Measurements from ENCODE around the gene COX8C. TPM values are rescaled to one million over a fixed set of nuclear protein-coding genes. Genes with fewer than 3 reads are reported as not detected.

Gene COX8C
- total and polyA plus RNA-seq, 2 of the 8 experiments (the other 6 are each of a cell fraction or from before 2014, with no cell fraction given), result not detected

GRCh38 chr14:93343797-93344196 lies 3.2 kb upstream of the COX8C start (continued):
- TF ChIP-seq, protein P1, sequence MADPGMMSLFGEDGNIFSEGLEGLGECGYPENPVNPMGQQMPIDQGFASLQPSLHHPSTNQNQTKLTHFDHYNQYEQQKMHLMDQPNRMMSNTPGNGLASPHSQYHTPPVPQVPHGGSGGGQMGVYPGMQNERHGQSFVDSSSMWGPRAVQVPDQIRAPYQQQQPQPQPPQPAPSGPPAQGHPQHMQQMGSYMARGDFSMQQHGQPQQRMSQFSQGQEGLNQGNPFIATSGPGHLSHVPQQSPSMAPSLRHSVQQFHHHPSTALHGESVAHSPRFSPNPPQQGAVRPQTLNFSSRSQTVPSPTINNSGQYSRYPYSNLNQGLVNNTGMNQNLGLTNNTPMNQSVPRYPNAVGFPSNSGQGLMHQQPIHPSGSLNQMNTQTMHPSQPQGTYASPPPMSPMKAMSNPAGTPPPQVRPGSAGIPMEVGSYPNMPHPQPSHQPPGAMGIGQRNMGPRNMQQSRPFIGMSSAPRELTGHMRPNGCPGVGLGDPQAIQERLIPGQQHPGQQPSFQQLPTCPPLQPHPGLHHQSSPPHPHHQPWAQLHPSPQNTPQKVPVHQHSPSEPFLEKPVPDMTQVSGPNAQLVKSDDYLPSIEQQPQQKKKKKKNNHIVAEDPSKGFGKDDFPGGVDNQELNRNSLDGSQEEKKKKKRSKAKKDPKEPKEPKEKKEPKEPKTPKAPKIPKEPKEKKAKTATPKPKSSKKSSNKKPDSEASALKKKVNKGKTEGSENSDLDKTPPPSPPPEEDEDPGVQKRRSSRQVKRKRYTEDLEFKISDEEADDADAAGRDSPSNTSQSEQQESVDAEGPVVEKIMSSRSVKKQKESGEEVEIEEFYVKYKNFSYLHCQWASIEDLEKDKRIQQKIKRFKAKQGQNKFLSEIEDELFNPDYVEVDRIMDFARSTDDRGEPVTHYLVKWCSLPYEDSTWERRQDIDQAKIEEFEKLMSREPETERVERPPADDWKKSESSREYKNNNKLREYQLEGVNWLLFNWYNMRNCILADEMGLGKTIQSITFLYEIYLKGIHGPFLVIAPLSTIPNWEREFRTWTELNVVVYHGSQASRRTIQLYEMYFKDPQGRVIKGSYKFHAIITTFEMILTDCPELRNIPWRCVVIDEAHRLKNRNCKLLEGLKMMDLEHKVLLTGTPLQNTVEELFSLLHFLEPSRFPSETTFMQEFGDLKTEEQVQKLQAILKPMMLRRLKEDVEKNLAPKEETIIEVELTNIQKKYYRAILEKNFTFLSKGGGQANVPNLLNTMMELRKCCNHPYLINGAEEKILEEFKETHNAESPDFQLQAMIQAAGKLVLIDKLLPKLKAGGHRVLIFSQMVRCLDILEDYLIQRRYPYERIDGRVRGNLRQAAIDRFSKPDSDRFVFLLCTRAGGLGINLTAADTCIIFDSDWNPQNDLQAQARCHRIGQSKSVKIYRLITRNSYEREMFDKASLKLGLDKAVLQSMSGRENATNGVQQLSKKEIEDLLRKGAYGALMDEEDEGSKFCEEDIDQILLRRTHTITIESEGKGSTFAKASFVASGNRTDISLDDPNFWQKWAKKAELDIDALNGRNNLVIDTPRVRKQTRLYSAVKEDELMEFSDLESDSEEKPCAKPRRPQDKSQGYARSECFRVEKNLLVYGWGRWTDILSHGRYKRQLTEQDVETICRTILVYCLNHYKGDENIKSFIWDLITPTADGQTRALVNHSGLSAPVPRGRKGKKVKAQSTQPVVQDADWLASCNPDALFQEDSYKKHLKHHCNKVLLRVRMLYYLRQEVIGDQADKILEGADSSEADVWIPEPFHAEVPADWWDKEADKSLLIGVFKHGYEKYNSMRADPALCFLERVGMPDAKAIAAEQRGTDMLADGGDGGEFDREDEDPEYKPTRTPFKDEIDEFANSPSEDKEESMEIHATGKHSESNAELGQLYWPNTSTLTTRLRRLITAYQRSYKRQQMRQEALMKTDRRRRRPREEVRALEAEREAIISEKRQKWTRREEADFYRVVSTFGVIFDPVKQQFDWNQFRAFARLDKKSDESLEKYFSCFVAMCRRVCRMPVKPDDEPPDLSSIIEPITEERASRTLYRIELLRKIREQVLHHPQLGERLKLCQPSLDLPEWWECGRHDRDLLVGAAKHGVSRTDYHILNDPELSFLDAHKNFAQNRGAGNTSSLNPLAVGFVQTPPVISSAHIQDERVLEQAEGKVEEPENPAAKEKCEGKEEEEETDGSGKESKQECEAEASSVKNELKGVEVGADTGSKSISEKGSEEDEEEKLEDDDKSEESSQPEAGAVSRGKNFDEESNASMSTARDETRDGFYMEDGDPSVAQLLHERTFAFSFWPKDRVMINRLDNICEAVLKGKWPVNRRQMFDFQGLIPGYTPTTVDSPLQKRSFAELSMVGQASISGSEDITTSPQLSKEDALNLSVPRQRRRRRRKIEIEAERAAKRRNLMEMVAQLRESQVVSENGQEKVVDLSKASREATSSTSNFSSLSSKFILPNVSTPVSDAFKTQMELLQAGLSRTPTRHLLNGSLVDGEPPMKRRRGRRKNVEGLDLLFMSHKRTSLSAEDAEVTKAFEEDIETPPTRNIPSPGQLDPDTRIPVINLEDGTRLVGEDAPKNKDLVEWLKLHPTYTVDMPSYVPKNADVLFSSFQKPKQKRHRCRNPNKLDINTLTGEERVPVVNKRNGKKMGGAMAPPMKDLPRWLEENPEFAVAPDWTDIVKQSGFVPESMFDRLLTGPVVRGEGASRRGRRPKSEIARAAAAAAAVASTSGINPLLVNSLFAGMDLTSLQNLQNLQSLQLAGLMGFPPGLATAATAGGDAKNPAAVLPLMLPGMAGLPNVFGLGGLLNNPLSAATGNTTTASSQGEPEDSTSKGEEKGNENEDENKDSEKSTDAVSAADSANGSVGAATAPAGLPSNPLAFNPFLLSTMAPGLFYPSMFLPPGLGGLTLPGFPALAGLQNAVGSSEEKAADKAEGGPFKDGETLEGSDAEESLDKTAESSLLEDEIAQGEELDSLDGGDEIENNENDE (IDR thresholded peaks at IDR 0.05; ENCODE audit: insufficient replicate concordance, low read length), result peak; percentile 93
- TF ChIP-seq BRCA1 (IDR thresholded peaks at IDR 0.05; ENCODE audit: low read depth, low read length) (no peak), TEAD4 (IDR thresholded peaks at IDR 0.05; ENCODE audit: low read depth, low read length) (0 out of 2 replicates have a peak, but pooled peaks have one; percentile 29), CREB1 (IDR thresholded peaks at IDR 0.05) (no peak), EP300 (IDR thresholded peaks at IDR 0.05; ENCODE audit: borderline replicate concordance in 1 of 2, low read depth in 2 of 2, low read length in 2 of 2) (no peak), ZNF274 (IDR thresholded peaks at IDR 0.05; ENCODE audit: borderline replicate concordance, extremely low read depth, low read length) (no peak), TAF7 (optimal IDR thresholded peaks at IDR 0.05; ENCODE audit: borderline replicate concordance, low read depth, low read length) (no peak), GABPA (IDR thresholded peaks at IDR 0.05; ENCODE audit: borderline replicate concordance, insufficient read depth, low read length) (no peak), SP1 (IDR thresholded peaks at IDR 0.05; ENCODE audit: low read depth, low read length) (peak; percentile 79), TAF1 (IDR thresholded peaks at IDR 0.05; ENCODE audit: low read depth, low read length) (0 out of 2 replicates have a peak, but pooled peaks have one; percentile 47), CBX5 (IDR thresholded peaks at IDR 0.05; ENCODE audit: low read depth, low read length) (no peak), POLR2A (IDR thresholded peaks at IDR 0.05; ENCODE audit: control extremely low read depth in 1 of 2, low read depth in 2 of 2, low read length in 2 of 2) (no peak)

All from H1 (cell line).